Measurements from ENCODE around the gene MAMDC2.

- TF ChIP-seq POLR2A (IDR thresholded peaks at IDR 0.05) (no peak), EP300 (IDR thresholded peaks at IDR 0.05) (no peak)
- TF ChIP-seq, protein P1, sequence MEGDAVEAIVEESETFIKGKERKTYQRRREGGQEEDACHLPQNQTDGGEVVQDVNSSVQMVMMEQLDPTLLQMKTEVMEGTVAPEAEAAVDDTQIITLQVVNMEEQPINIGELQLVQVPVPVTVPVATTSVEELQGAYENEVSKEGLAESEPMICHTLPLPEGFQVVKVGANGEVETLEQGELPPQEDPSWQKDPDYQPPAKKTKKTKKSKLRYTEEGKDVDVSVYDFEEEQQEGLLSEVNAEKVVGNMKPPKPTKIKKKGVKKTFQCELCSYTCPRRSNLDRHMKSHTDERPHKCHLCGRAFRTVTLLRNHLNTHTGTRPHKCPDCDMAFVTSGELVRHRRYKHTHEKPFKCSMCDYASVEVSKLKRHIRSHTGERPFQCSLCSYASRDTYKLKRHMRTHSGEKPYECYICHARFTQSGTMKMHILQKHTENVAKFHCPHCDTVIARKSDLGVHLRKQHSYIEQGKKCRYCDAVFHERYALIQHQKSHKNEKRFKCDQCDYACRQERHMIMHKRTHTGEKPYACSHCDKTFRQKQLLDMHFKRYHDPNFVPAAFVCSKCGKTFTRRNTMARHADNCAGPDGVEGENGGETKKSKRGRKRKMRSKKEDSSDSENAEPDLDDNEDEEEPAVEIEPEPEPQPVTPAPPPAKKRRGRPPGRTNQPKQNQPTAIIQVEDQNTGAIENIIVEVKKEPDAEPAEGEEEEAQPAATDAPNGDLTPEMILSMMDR (IDR thresholded peaks at IDR 0.05), result no peak
These were observed 80.0 kb downstream of the MAMDC2 start for GRCh38 chr9:70123695-70124094.

Data from ovary (tissue), 3 donors.